ENCODE measurements around the gene CNNM4. TPM values are rescaled to one million over a fixed set of nuclear protein-coding genes. Genes with fewer than 3 reads are reported as not detected.
A peak's percentile ranks its signal among the peaks of the same experiment; 100 is the strongest.
"Not testable (repeated sequence)": the region's sequence is repeated elsewhere in the genome, so short reads cannot be mapped to it uniquely, and the experiment has no call there.

The CNNM4 gene
- total RNA-seq, 1 donor from 2014 or later, result 11.2 TPM

DNA sequence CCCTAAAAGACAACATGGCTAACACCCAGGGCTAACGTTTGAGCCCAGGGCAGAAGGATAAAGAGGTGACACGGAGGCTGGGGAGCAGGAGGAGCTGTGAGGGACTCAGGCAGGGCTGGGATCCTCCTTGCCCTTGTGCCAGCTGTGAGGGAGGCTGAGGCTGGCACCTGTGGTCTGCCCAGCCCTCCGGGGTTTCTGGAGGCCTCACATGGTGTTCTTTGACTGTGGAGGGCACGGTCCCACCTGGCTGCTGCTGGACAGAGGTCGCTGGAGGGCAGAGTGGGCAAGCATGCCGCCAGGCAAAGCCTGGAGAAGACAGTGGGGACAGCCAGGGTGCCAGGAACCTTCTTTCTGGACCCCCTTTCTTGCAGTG is 28.5 kb downstream of the CNNM4 start:
- Mint-ChIP-seq H3K4me3 (no peak overlapping the region), H3K36me3 (ENCODE audit: low read depth) (no peaks in the 10 kb centered on the region), H3K27me3 (no peaks in the 10 kb centered on the region), H3K27ac (no peak overlapping the region), H3K4me1 (peaks cover 2% of the 10 kb centered on the region), H3K9me3 (no peaks in the 10 kb centered on the region)
- intact Hi-C loops (cut with micrococcal nuclease), result no loop called here
- DNase-seq, result no peak

- Mint-ChIP-seq H3K4me3 (no peak overlapping the region), H3K9me3 (no peaks in the 10 kb centered on the region), H3K27me3 (no peaks in the 10 kb centered on the region), H3K27ac (no peak overlapping the region), H3K4me1 (no peaks in the 10 kb centered on the region), H3K36me3 (ENCODE audit: low read depth) (no peaks in the 10 kb centered on the region)
- DNase-seq, result no peak
- intact Hi-C loops (cut with micrococcal nuclease), result no loop called here
Measured at GRCh38 chr2:96792772-96793749, 32.4 kb downstream of the CNNM4 start.

GRCh38 chr2:96795076-96795475 is 34.4 kb downstream of the CNNM4 start:
- H3K27me3 Mint-ChIP-seq, result no peaks in the 10 kb centered on the region
- no peaks in the 10 kb centered on the region for H3K4me1 Mint-ChIP-seq
- H3K9me3 Mint-ChIP-seq, result no peaks in the 10 kb centered on the region
- no peak for DNase-seq
- H3K36me3 Mint-ChIP-seq (ENCODE audit: low read depth), result peaks cover 7% of the 10 kb centered on the region
- H3K27ac Mint-ChIP-seq, result no peak overlapping the region
- no peak overlapping the region for H3K4me3 Mint-ChIP-seq
- intact Hi-C loops (cut with micrococcal nuclease), result no loop called here

GRCh38 chr2:96796497-96796896 is 35.8 kb downstream of the CNNM4 start:
- H3K27me3 Mint-ChIP-seq; intact Hi-C loops (cut with micrococcal nuclease); H3K9me3 Mint-ChIP-seq; H3K4me3 Mint-ChIP-seq; H3K36me3 Mint-ChIP-seq (ENCODE audit: low read depth); DNase-seq; H3K4me1 Mint-ChIP-seq; H3K27ac Mint-ChIP-seq: not testable (repeated sequence)

- Mint-ChIP-seq H3K36me3 (ENCODE audit: low read depth) (peaks cover 7% of the 10 kb centered on the region), H3K4me3 (no peak overlapping the region), H3K9me3 (no peaks in the 10 kb centered on the region), H3K4me1 (no peaks in the 10 kb centered on the region), H3K27me3 (no peaks in the 10 kb centered on the region), H3K27ac (no peak overlapping the region)
- DNase-seq, result no peak
- intact Hi-C loops (cut with micrococcal nuclease), result no loop called here
Measured at GRCh38 chr2:96797066-96797625, 36.4 kb downstream of the CNNM4 start.

DNA sequence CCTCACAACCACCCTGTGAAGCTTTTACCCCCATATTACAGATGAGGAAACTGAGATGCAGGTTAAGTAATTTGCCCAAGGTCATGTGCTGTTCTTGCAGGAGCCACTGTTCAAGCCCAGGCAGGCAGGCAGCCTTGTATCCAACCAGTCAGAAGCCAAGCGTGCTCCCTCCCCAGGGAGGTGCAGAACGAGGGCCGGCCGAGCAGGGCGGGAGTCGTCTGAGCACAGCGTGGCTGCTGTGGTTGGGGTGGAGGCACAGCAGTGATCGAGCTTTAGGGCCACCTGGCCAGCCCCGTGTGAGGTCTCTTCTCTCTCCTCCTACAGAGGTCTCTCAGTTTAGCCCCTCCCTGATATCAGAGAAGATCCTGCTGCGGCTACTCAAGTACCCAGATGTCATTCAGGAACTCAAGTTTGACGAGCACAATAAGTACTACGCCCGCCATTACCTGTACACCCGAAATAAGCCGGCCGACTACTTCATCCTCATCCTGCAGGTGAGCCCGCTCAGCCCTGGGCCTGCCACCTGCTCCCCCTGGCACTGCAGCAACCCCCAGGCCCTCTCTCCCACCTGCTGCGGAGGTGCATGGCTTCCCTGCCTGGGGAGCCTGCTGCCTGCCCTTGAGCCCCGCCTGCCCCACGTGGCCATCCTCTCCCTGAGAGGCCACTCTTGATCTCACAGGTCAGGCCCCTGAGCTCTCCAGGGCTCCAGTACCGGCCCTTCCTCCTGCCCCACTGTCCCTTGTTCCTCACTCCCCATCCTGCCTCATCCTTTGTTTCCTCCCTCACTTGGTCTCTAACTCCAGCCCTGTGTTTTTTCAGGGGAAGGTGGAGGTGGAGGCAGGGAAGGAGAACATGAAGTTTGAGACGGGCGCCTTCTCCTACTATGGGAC is 38.3 kb downstream of the CNNM4 start:
- Mint-ChIP-seq H3K27me3 (no peaks in the 10 kb centered on the region), H3K4me3 (no peak overlapping the region), H3K36me3 (ENCODE audit: low read depth) (peaks cover 7% of the 10 kb centered on the region), H3K27ac (no peak overlapping the region), H3K4me1 (no peaks in the 10 kb centered on the region), H3K9me3 (no peaks in the 10 kb centered on the region)
- no peak for DNase-seq
- intact Hi-C loops (cut with micrococcal nuclease), result no loop called here

GRCh38 chr2:96799623-96799935 is 38.9 kb downstream of the CNNM4 start:
- peaks cover 7% of the 10 kb centered on the region for H3K36me3 Mint-ChIP-seq (ENCODE audit: low read depth)
- no peak overlapping the region for H3K27ac Mint-ChIP-seq
- no peaks in the 10 kb centered on the region for H3K4me1 Mint-ChIP-seq
- H3K27me3 Mint-ChIP-seq, result no peaks in the 10 kb centered on the region
- DNase-seq, result no peak
- intact Hi-C loops (cut with micrococcal nuclease), result no loop called here
- H3K4me3 Mint-ChIP-seq, result no peak overlapping the region
- H3K9me3 Mint-ChIP-seq, result no peaks in the 10 kb centered on the region

DNA sequence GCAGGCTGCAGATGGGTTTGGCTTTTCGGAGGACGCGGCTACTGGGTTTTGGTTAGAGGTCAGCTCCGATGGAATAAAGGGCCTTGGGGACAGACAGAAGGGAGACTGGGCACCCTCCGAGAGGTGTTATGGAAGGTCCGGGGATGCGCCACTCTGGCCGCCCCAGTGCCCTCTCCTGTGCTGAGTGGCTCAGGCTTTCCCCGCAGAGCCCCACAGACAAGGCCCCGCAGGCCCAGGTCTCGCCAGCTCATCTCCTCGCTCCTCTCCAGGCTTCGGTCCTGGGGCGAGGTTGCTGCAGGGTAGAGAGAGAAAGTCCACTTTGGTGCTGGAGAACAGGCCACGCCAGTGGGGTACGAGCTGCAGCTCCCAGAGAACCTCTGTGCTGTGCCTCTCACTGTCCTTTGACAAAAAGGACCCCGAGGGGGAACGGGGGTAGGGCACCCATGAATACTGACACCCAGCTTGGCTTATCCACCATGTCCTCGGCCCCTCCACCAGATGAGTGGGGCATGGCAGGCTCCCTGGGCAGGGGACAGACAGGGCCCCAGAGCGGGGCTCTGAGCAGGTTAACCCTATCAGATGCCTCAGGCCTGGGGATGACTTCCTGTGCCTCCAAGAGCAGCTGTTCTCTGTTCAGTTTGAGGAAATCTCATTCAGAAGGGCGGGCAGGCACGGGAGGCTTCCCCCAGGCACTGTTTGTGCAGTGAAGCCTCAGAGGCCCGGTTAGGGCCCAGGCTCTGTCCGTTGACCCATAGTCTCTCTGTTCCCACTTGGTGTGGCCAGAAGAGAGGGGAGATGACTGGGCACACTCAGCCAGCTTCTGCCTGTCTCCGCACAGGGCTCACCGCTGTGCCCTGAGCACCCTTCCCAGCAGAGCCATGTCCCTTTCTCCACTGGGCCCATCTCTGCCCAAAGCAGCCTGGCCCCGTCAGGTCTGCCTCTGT is 39.6 kb downstream of the CNNM4 start:
- DNase-seq, result no peak
- Mint-ChIP-seq H3K27ac (no peak overlapping the region), H3K27me3 (no peaks in the 10 kb centered on the region), H3K4me3 (no peak overlapping the region), H3K36me3 (ENCODE audit: low read depth) (peaks cover 7% of the 10 kb centered on the region), H3K4me1 (no peaks in the 10 kb centered on the region), H3K9me3 (no peaks in the 10 kb centered on the region)
- intact Hi-C loops (cut with micrococcal nuclease), result loop anchor here (1.0 to 2.0 kb wide), 2 partner anchors 40 to 60 kb away; partner anchors contain the start of genes CNNM4 and LMAN2L

DNA sequence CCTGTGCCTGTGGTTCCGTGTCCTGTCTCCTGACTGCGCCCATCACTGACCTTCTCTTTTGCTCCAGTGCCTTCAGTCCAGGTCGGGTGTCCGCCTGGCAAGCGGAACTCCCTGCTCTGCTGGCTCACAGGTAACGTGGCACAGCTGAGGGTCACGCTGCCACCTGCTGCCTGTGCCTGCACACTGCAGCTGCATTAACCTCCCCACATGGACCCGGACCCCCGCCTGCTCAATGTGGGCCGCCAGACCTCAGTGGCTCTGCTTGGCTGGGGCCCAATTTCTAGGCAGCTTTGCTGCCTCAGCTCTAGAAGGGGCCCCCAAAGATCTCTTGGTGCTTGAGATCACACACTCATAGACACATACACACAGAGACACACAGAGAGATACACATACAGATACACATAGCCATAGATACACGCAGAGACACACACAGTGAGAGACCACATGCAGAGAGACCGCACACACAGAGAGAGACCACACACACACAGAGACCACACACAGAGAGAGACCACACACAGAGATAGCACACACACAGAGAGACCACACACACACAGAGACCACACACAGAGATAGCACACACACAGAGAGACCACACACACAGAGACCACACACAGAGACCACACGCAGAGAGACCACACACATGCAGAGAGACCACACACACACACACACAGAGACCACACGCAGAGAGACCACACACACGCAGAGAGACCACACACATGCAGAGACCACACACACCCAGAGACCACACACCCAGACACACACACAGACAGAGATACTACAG is 40.5 kb downstream of the CNNM4 start:
- peak; percentile 91 for DNase-seq
- Mint-ChIP-seq H3K36me3 (ENCODE audit: low read depth) (peaks cover 7% of the 10 kb centered on the region), H3K9me3 (no peaks in the 10 kb centered on the region), H3K27ac (no peak overlapping the region), H3K4me1 (peaks cover 1% of the 10 kb centered on the region), H3K4me3 (no peak overlapping the region), H3K27me3 (no peaks in the 10 kb centered on the region)
- intact Hi-C loops (cut with micrococcal nuclease), result loop anchor here (1.0 to 2.0 kb wide), 2 partner anchors 40 to 61 kb away; partner anchors contain the start of genes CNNM4 and LMAN2L

DNA sequence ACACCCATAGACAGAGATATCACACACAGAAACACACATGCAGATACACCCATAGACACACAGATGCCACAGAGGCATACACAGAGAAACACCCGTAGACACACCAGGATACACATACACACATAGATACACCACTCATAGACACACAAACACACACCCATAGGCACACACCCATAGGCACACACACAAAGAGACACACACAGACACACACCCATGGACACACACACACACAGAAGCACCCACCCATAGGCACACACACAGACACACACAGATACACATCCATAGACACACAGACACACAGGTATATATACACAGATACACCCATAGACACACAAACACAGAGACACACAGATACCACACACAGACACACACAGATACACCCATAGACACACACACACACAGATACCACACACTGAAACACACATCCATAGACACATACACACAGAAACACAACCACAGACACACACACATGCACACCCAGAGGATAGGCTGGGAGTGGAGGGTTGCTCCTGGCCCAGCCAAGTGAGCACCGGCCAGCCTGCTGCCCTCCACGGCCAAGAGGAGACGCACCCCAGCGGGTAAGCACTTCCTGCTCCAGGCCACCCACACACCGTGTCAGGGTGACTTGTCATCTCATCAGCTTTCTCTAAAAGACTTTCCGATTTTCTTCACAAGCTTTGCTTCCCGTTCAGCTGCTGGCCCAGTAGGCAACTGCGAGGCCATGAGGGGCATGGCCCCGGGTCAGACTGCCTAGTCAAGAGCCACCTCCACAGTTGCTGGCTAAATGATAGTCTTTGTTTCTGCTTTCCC is 41.3 kb downstream of the CNNM4 start:
- H3K36me3 Mint-ChIP-seq (ENCODE audit: low read depth), result peaks cover 7% of the 10 kb centered on the region
- H3K27me3 Mint-ChIP-seq, result no peaks in the 10 kb centered on the region
- H3K9me3 Mint-ChIP-seq, result no peaks in the 10 kb centered on the region
- H3K4me3 Mint-ChIP-seq, result no peak overlapping the region
- peaks cover 9% of the 10 kb centered on the region for H3K4me1 Mint-ChIP-seq
- peak; percentile 74 for DNase-seq
- no peak overlapping the region for H3K27ac Mint-ChIP-seq
- intact Hi-C loops (cut with micrococcal nuclease), result loop anchor here (1.0 to 2.0 kb wide), 3 partner anchors 13 to 62 kb away; partner anchors contain the start of genes CNNM4 and LMAN2L

- H3K9me3 Mint-ChIP-seq, result no peaks in the 10 kb centered on the region
- H3K4me3 Mint-ChIP-seq, result no peak overlapping the region
- H3K27ac Mint-ChIP-seq, result no peak overlapping the region
- H3K27me3 Mint-ChIP-seq, result no peaks in the 10 kb centered on the region
- intact Hi-C loops (cut with micrococcal nuclease), result loop anchor here (1.0 kb wide), 1 partner anchor 13 kb away; no protein-coding TSS in a partner anchor
- peaks cover 10% of the 10 kb centered on the region for H3K4me1 Mint-ChIP-seq
- peaks cover 7% of the 10 kb centered on the region for H3K36me3 Mint-ChIP-seq (ENCODE audit: low read depth)
- no peak for DNase-seq
Measured at GRCh38 chr2:96802721-96803120, 42.0 kb downstream of the CNNM4 start.

DNA sequence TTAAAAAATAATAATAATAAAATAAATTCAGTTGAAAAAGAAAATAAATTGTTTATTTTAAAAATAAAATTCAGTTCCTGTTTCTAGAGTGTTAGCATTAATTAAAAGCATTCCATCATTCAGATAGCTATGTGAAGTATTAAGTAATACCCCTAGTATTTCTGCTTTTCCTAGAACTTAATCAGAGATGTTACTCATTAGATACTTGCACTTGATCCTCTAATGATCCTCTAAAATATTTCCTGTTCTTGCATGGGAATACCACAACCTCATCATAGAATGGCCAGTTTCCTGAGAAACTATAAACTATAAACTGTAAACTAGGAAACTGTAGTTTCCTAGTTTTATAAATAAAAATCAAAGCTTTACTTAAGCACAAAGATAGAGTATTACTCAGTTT is 44.3 kb downstream of the CNNM4 start:
- Mint-ChIP-seq H3K4me1 (peaks cover 11% of the 10 kb centered on the region), H3K9me3 (no peaks in the 10 kb centered on the region), H3K27ac (no peak overlapping the region), H3K36me3 (ENCODE audit: low read depth) (peaks cover 8% of the 10 kb centered on the region), H3K4me3 (no peak overlapping the region), H3K27me3 (no peaks in the 10 kb centered on the region)
- no peak for DNase-seq
- intact Hi-C loops (cut with micrococcal nuclease), result no loop called here

All from activated CD4-positive, alpha-beta T cell treated with anti-CD3 and anti-CD28 coated beads, Interleukin-2, amount 10 ng/mL, durations not matched to agents 24 days and 14 days (primary cell).